Measurements from ENCODE around the gene CAP1. TPM values are rescaled to one million over a fixed set of nuclear protein-coding genes. Genes with fewer than 3 reads are reported as not detected.

CAP1 gene
- total RNA-seq, 2 experiments from 2014 or later, result 121 to 126 TPM

DNA sequence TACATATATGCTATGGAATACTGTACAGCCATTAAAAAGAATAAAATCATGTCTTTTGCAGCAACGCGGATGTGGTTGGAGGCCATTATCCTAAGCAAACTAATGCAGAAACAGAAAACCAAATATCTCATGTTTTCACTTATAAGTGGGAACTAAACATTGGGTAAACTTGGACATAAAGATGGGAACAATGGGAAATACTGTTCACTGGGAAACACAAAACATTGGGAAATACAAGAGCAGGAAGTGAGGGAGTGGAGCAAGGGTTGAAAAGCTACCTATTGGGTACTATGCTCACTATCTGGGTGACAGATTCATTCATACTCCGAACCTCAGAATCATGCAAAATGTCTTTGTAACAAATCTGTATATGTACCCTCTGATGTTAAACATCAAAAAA, 73.9 kb downstream of the CAP1 start:
- H3K27ac Mint-ChIP-seq, result no peak overlapping the region
- POLR2A ChIA-PET, result no interaction called here
- no peak overlapping the region for H3K4me3 ChIP-seq (ENCODE audit: low read length)
- peaks cover 5% of the 10 kb centered on the region for H3K36me3 Mint-ChIP-seq (ENCODE audit: low read depth)
- H3K27ac ChIP-seq (ENCODE audit: low read depth in 1 of 2, low read length in 2 of 2), result no peak overlapping the region
- intact Hi-C loops (cut with DNase I, micrococcal nuclease), result no loop called here
- H3K27me3 Mint-ChIP-seq, result peaks cover 39% of the 10 kb centered on the region
- no peak overlapping the region for H3K4me3 Mint-ChIP-seq
- no peaks in the 10 kb centered on the region for H3K4me1 Mint-ChIP-seq (ENCODE audit: low read depth)
- H3K9me3 ChIP-seq (ENCODE audit: control insufficient read depth in 1 of 2, insufficient read depth in 1 of 2, low read length in 2 of 2), result peaks cover 16 to 19% of the 10 kb centered on the region in 2 experiments
- ATAC-seq (ENCODE audit: poor library complexity), result no peak
- DNase-seq, result no peak
- no peaks in the 10 kb centered on the region for H3K36me3 ChIP-seq (ENCODE audit: insufficient read depth, low read length)
- peaks cover 8% of the 10 kb centered on the region for H3K9me3 Mint-ChIP-seq
- CTCF ChIA-PET, result no interaction called here
- peaks cover 0 to 6% of the 10 kb centered on the region in 2 experiments for H3K27me3 ChIP-seq (ENCODE audit: control insufficient read depth in 1 of 2, insufficient read depth in 2 of 2, low read length in 2 of 2)
- H3K4me1 ChIP-seq (ENCODE audit: insufficient read depth, low read length), result no peaks in the 10 kb centered on the region
- TF ChIP-seq, protein P1, sequence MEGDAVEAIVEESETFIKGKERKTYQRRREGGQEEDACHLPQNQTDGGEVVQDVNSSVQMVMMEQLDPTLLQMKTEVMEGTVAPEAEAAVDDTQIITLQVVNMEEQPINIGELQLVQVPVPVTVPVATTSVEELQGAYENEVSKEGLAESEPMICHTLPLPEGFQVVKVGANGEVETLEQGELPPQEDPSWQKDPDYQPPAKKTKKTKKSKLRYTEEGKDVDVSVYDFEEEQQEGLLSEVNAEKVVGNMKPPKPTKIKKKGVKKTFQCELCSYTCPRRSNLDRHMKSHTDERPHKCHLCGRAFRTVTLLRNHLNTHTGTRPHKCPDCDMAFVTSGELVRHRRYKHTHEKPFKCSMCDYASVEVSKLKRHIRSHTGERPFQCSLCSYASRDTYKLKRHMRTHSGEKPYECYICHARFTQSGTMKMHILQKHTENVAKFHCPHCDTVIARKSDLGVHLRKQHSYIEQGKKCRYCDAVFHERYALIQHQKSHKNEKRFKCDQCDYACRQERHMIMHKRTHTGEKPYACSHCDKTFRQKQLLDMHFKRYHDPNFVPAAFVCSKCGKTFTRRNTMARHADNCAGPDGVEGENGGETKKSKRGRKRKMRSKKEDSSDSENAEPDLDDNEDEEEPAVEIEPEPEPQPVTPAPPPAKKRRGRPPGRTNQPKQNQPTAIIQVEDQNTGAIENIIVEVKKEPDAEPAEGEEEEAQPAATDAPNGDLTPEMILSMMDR (IDR thresholded peaks at IDR 0.05), result no peak

DNA sequence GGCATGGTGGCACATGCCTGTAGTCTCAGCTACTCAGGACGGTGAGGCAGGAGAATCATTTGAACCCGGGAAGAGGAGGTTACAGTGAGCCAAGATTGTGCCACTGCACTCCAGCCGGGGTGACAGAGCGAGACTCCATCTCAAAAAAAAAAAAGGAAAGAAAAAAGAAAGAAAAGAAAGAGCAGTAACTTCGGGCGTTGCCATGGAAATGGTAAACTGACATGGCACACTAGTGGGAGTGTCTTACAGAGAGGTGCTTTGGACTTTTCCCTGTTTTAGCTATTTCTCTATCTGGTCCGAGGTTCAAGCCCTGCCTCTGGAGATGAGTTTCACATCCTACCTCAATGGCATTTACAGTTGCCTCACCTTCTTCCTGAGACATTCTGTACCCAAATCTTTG, 79.6 kb downstream of the CAP1 start:
- ATAC-seq (ENCODE audit: poor library complexity) (no peak), DNase-seq (no peak)
- ChIA-PET POLR2A (no interaction called here), CTCF (no interaction called here)
- TF ChIP-seq, protein P1 (IDR thresholded peaks at IDR 0.05), result no peak
- intact Hi-C loops (cut with DNase I, micrococcal nuclease), result no loop called here
- Histone ChIP-seq H3K9me3 (ENCODE audit: control insufficient read depth in 1 of 2, insufficient read depth in 1 of 2, low read length in 2 of 2) (no peaks in the 10 kb centered on the region), H3K27ac (ENCODE audit: low read depth in 1 of 2, low read length in 2 of 2) (no peak overlapping the region), H3K4me1 (ENCODE audit: insufficient read depth, low read length) (no peaks in the 10 kb centered on the region), H3K27me3 (ENCODE audit: control insufficient read depth in 1 of 2, insufficient read depth in 2 of 2, low read length in 2 of 2) (no peaks in the 10 kb centered on the region), H3K4me3 (ENCODE audit: low read length) (no peak overlapping the region), H3K36me3 (ENCODE audit: insufficient read depth, low read length) (no peaks in the 10 kb centered on the region)
- Mint-ChIP-seq H3K4me1 (ENCODE audit: low read depth) (no peaks in the 10 kb centered on the region), H3K36me3 (ENCODE audit: low read depth) (no peaks in the 10 kb centered on the region), H3K27me3 (peaks cover 8% of the 10 kb centered on the region), H3K27ac (no peak overlapping the region), H3K9me3 (no peaks in the 10 kb centered on the region), H3K4me3 (no peak overlapping the region)

Other genes with a start within 250 kb of the CAP1 start
- 1 to 10 TPM; 4.0 to 4.4 TPM for gene TRIT1, start 157.2 kb upstream of the CAP1 start, total RNA-seq
- gene MYCL, start 138.8 kb upstream of the CAP1 start, total RNA-seq, result under 1 TPM; 0.08 to 0.50 TPM
- 1 to 10 TPM; 2.5 to 2.7 TPM for gene MFSD2A, start 85.6 kb upstream of the CAP1 start, total RNA-seq
- gene PPT1, start 56.5 kb downstream of the CAP1 start, total RNA-seq, result 10 to 100 TPM; 31.9 to 34.5 TPM
- gene RLF, start 120.7 kb downstream of the CAP1 start, total RNA-seq, result 10 to 100 TPM; 42.7 to 44.8 TPM
- gene TMCO2, start 207.2 kb downstream of the CAP1 start, total RNA-seq, result not detected
- gene ZMPSTE24, start 217.5 kb downstream of the CAP1 start, total RNA-seq, result 1 to 10 TPM; 8.7 to 8.8 TPM

Measured in CD4-positive, alpha-beta T cell (primary cell).